Right renal pelvis (tissue), 4 donors: ENCODE measurements around the gene CACNA2D1. TPM values are rescaled to one million over a fixed set of nuclear protein-coding genes. Genes with fewer than 3 reads are reported as not detected.

Experiments used
- DNase-seq, 4 donors: peaks; one replicate each; pipeline ENCODE4 v3.0.0-alpha.2; 2013; ENCODE audit warnings: low read depth in 4 of 4, low spot score in 3 of 4, missing footprints in 1 of 4
- polyA plus RNA-seq, 4 donors: library from polyadenylated mRNA; unstranded; fragments of 120-200 nt; gene quantifications; one replicate each; pipeline ENCODE4 v1.2.1, GENCODE V29; 2013; ENCODE audit not compliant: insufficient read length in 4 of 4

The CACNA2D1 gene
- polyA plus RNA-seq, 4 donors: 24.3 to 29.1 (median 26.3) TPM

DNA sequence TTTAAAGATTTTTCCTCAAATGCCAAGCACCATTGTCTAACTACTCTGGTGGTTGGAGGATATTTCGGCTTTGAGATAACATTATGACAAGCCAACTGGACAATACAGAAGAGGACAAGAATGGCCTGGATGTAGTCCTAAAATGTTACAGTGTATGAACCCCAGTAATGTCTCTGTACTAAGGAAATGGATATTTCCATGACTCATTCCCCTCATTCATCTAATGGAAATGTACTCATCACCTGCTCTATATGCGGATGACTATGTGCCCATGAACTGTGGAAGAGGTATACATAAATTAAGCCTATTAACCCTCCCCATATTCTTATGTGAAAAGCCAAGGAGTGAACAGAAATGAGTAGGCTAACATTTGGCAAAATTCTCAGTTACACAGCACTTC is 207.9 kb downstream of the CACNA2D1 start:
- no peak for DNase-seq

DNA sequence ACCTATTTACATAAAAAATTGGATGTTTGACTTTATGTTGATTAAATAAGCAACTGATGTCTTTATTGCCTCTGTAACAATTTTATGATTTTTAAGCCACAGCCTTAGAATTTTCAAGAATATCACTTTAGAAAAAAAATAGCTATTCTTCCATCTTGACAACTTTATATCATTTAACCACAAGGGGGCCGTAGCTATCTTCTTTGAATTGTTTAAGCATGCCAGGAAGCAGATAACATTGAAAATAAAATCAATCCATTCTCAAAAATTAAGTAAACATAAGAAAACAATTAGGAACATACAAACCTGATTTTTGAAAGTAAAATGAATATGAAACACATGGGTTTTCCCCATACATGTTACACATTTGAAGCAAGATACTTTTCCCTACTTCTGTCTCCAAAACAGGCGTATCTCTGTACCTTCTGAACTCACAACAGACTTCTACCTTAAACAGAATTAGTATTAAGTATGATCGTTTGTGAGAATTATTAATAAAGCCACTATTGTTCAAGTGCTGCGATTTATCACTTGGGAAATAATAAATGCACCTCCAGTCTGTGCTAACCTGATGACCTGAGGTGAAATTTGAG is 209.0 kb downstream of the CACNA2D1 start:
- peak; percentile 10 to 22 (median 19) for DNase-seq

DNA sequence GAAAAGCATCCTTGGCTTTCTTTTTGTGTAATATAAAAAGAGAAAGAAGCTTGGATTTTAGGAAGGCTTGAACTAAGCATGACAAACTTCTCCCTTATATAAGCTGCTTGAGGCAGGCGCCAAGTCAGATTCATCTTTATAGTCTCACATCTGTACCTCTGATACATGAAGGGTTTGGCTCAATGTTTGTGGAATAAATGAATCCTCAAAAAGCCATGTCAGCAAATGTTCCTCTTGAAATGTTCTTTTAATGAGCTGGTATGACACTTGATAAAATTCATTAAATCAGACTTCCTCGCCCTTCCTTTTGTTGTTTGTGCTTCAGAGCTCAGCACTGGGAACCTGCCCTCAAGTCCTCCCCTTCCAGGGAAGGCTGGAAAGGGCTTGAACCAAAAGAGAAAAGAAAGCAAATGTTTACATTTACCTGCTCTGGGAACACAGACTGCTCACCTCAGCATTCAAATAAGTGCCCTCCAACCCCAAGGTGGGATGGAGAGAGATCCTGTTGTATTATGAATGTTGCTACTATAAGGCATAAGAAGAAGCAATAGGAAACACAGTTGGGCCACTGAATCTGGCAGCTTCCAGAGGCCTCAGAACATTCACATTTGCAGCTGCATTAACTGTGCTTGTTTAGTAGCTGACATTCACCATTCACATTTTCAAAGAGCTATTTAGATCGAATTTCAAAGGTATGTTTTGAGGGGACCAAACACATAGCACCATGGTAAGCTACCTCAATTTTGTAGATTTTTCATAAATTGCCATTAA is 212.6 kb downstream of the CACNA2D1 start:
- DNase-seq: no peak

DNA sequence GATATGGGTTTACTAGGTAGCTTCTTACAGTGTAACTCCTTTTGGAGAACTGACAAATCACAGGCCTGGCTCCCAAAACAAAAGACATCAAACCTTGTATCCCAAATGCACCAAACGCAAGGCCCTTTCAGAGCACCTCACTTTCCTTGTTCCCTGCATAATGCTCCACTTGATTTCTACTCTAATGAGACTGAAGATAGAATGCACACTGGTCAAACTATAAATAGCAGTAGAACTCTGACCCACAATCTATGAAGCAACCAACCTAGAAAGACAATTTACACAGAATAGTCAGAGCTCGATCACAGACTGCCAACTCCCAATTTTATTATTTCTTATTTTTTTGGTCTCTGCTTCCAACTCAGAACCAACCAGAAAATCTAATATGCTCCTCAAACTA is 214.4 kb downstream of the CACNA2D1 start:
- no peak for DNase-seq

GRCh38 chr7:82226191-82226590 is 217.4 kb downstream of the CACNA2D1 start:
- DNase-seq: no peak

DNA sequence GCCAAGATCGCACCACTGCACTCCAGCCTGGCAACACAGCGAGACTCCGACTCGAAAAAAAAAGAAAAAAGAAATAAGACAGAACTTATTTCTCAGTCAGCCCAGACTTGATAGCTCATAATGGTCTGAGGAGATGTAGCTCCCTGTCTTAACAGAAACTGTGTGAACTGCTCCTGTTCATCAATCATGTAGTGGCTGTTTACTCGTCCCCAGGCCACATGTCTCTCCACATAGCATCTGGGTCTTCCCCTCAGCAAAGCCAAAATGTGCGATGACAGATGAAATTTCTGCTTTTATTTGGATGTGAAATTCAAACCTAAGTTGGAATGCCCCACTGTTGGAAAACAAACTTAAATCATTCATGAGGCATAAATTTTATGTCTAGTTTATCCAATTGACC is 219.0 kb downstream of the CACNA2D1 start:
- no peak for DNase-seq

GRCh38 chr7:82223580-82223979 is 220.0 kb downstream of the CACNA2D1 start:
- no peak for DNase-seq

GRCh38 chr7:82221152-82221674 is 222.4 kb downstream of the CACNA2D1 start:
- DNase-seq: no peak

- no peak for DNase-seq
These were observed 231.1 kb downstream of the CACNA2D1 start for GRCh38 chr7:82212466-82212865.

GRCh38 chr7:82211333-82211732 is 232.2 kb downstream of the CACNA2D1 start:
- no peak for DNase-seq

- DNase-seq: no peak
These were observed 233.0 kb downstream of the CACNA2D1 start for GRCh38 chr7:82210416-82211184.

DNA sequence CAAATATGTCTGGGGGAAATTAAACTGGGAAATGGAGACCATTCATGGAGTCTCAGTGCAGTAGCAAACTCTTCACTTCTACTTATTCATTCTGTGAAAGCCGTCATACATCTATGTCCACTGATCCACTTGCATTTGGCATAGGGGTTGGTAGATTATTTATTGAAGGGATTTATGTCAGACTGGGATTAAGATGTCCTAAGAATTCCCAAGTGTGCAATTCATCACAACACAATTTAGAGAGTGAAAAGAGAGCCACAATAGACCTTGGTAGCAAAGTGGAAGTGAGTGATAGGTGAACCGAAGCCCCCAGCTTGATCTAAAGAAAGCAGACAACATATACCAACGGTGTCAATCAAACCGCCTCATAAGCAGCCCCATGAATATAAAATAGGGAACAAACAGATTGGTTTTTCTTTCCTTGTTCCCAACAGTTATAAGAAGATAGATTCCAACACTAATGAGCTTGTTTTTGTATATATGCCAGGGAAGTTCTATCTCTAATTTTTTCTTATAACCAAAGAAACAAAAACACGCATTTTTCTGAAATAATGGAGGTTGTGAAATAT is 234.3 kb downstream of the CACNA2D1 start:
- no peak for DNase-seq

DNA sequence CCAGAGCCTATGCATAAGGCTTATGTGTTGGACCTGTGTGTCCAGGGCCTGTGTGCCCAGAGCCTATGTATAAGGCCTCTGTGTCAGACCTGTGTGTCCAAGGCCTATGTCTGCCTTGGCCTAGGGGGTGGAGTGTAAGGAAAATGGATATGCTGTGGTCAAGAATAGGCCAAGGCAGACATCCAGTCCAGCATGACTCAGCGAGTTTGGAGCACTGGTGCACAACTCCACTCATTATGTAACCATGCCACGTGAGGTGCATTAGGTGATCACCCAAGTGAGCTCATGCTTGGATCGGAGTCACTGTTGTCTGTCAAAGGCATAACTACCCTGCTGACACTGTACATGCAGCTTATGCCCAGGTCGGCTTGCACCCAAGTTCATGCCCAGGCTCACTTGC is 238.9 kb downstream of the CACNA2D1 start:
- DNase-seq: no peak

GRCh38 chr7:82202965-82203364 is 240.6 kb downstream of the CACNA2D1 start:
- DNase-seq: no peak

GRCh38 chr7:82202107-82202506 is 241.5 kb downstream of the CACNA2D1 start:
- DNase-seq: no peak

DNA sequence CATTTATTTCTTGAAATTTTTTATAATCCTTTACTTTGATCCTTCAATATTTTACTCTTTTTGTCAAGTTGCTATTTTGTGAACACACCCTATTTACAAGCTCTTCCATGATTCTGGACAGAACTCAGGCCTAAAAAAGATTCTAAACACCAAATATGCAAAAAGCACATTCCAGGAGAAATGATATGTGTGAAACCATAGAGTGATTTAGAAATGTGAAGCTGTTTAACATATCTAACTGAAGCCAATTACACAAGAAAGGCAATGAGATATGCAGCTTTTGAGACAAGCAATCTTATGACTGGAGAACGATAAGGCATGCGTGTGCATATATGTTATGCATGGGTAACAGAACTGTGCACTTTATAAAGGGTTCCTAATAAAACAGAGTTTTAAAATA is 243.0 kb downstream of the CACNA2D1 start:
- no peak for DNase-seq

DNA sequence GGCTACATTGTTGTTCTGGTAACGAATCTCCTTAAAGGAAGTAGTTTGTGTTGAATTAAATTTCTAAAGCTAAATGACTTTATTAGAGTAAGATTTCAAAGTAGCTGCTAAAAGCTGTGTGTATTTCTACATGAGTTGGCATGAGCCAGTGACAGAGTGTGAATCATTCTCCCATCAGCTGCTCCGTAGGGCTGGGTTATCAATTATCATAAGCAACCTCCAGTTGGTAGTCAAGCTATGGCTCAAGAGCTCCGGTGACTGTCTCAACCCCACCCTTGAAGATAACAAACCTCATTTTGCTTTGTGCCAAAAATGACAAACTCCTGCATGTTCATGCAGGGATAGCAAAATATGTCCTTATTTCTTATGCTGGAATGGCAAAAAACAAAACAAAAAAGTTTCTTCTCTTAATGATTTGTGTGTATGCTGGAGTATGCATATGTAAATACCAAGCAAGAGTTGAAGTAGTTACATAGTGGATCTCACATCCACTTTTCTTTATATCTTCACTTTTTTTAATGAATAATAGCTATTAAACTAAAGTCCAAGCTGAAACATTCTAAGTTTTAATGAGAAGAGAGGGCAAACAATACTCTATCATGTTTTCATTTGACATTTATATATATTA is 249.4 kb downstream of the CACNA2D1 start:
- DNase-seq: no peak

DNA sequence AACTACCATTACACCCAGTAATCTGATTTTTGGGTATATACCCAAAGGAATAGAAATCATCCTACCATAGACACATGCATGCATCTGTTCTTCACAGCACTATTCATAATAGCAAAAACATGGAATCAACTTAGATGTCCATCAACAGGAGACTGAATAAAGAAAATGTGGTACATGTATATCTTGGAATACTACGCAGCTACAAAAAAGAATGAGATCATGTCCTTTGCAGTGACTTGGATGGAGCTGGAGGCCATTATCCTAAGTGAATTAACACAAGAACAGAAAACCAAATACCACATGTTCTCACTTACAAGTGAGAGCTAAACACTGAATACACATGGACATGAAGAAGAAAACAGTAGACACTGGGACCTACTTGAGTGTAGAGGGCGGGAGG is 254.9 kb downstream of the CACNA2D1 start:
- no peak for DNase-seq

DNA sequence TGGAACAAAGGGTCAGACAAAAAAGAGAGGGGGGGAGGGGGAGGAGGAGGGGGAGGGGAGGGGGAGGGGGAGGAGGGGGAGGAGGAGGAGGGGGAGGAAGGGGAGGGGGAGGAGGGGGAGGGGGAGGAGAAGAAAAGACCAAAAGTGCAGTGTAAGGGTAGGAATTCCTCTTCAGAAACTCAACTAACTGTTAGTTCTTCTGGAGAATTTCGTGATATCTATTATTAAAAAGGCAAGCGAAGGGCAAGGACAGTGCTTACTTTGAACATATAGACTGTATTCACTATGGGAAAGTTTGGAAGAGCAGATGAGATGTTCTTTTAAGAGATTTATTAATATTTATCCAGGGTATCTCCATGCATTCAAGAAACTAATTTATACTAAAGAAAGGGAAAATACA is 258.1 kb downstream of the CACNA2D1 start:
- DNase-seq: no peak

GRCh38 chr7:82183634-82184033 is 259.9 kb downstream of the CACNA2D1 start:
- no peak for DNase-seq

DNA sequence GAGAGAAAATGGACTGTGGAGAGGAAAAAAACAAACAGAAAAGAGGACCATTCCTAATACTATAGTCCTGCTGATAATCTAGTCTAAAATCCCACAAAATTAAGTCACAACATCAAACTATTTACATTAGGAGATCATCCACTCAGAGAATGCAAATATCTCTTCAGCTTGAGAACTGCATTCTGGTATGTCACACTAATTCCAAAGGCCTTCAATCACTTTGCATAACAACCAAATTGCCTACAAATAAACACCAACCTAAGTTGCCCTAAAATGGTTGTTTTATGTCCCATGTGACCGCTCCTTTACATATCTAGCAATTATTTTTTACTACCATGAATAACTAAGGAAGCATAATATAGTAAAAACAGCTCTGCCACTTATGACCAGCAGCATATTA is 264.3 kb downstream of the CACNA2D1 start:
- DNase-seq: no peak
